CD4-positive, alpha-beta T cell (primary cell): ENCODE measurements around the gene AMT. TPM values are rescaled to one million over a fixed set of nuclear protein-coding genes. Genes with fewer than 3 reads are reported as not detected.
A peak's percentile ranks its signal among the peaks of the same experiment; 100 is the strongest.
"Not testable (repeated sequence)": the region's sequence is repeated elsewhere in the genome, so short reads cannot be mapped to it uniquely, and the experiment has no call there.

ENCODE experiments used
- ATAC-seq: fragments of 200-7000 bp; cut with Tn5 transposase; one replicate; pipeline ENCODE4 v1.10.0; 2022; ENCODE audit warnings: mild to moderate bottlenecking; ENCODE audit not compliant: poor library complexity
- CTCF ChIA-PET: fragments of 350-600 bp; sonication (Branson Sonifier 250); formaldehyde crosslinking; loops from one replicate; lab custom pipeline; 2021; ENCODE audit warnings: antibody characterized with exemption, inconsistent platforms; lab: Charles Lee
- POLR2A ChIA-PET: fragments of 350-600 bp; sonication (Branson Sonifier 250); formaldehyde crosslinking; loops from one replicate; lab custom pipeline; 2021; ENCODE audit warnings: antibody characterized with exemption, inconsistent platforms; lab: Charles Lee
- DNase-seq, 14 experiments: peaks; one replicate each; pipeline ENCODE4 v3.0.0-alpha.2; 2013 to 2020; ENCODE audit warnings: mixed read lengths in 2 of 14
- H3K27ac ChIP-seq, 2 donors: one replicate each; pipeline versions ENCODE4 v1.5.1 to v1.7.0; 2013; ENCODE audit warnings: low read length in 2 of 2, low read depth in 1 of 2, mild to moderate bottlenecking in 1 of 2
- H3K27me3 ChIP-seq, 2 experiments: 1 replicate in 1 of 2; 2 replicates in 1 of 2; pipeline versions ENCODE4 v1.6.1 to v1.7.0; 2013; ENCODE audit warnings: low read length in 2 of 2, control low read depth in 1 of 2, mild to moderate bottlenecking in 1 of 2, moderate library complexity in 1 of 2; ENCODE audit not compliant: insufficient read depth in 2 of 2, control insufficient read depth in 1 of 2
- H3K36me3 ChIP-seq: one replicate; pipeline ENCODE4 v1.6.1; 2013; ENCODE audit warnings: low read length, control low read depth; ENCODE audit not compliant: insufficient read depth
- H3K4me1 ChIP-seq: one replicate; pipeline ENCODE4 v1.6.1; 2013; ENCODE audit warnings: low read length, control low read depth; ENCODE audit not compliant: insufficient read depth
- H3K4me3 ChIP-seq: one replicate; pipeline ENCODE4 v1.5.1; 2013; ENCODE audit warnings: mild to moderate bottlenecking, low read length, moderate library complexity
- H3K9me3 ChIP-seq, 2 experiments: 1 replicate in 1 of 2; 2 replicates in 1 of 2; pipeline versions ENCODE4 v1.6.1 to v1.7.0; 2013; ENCODE audit warnings: low read length in 2 of 2, mild to moderate bottlenecking in 2 of 2, control low read depth in 1 of 2, moderate library complexity in 1 of 2; ENCODE audit not compliant: control insufficient read depth in 1 of 2, insufficient read depth in 1 of 2
- H3K27ac Mint-ChIP-seq: one replicate; pipeline ENCODE4 v1.8.0; 2020; ENCODE audit warnings: mixed read lengths
- H3K27me3 Mint-ChIP-seq: one replicate; pipeline ENCODE4 v1.8.0; 2021; ENCODE audit warnings: mixed read lengths
- H3K36me3 Mint-ChIP-seq: one replicate; pipeline ENCODE4 v1.8.0; 2021; ENCODE audit warnings: low read depth, mixed read lengths
- H3K4me1 Mint-ChIP-seq: one replicate; pipeline ENCODE4 v1.8.0; 2021; ENCODE audit warnings: low read depth, mixed read lengths
- H3K4me3 Mint-ChIP-seq: one replicate; pipeline ENCODE4 v1.8.0; 2020; ENCODE audit warnings: mild to moderate bottlenecking, mixed read lengths
- H3K9me3 Mint-ChIP-seq: one replicate; pipeline ENCODE4 v1.8.0; 2020; ENCODE audit warnings: mixed read lengths
- intact Hi-C, 2 experiments: fragments of 100-400 bp; cut with DNase I in 1 of 2; cut with micrococcal nuclease in 1 of 2; formaldehyde crosslinking; loops; one replicate each; pipeline versions ENCODE4 v1.15.1 to v1.9.0; 2023 to 2025; cut with DNase I, micrococcal nuclease
- total RNA-seq, 174 experiments: library from RNA in 2 of 174; stranded (reverse) in 2 of 174; gene quantifications; one replicate each; pipeline ENCODE4 v1.2.3 and lab custom pipeline; 2021 to 2026
- TF ChIP-seq, protein P1 (sequence below): fragments of 200-600 bp; IDR thresholded peaks from one replicate; pipeline ENCODE4 v1.8.0; 2022; ENCODE audit warnings: antibody characterized with exemption, mild to moderate bottlenecking

AMT gene
- total RNA-seq, 2 experiments from 2014 or later = 10.5 to 12.7 TPM

DNA sequence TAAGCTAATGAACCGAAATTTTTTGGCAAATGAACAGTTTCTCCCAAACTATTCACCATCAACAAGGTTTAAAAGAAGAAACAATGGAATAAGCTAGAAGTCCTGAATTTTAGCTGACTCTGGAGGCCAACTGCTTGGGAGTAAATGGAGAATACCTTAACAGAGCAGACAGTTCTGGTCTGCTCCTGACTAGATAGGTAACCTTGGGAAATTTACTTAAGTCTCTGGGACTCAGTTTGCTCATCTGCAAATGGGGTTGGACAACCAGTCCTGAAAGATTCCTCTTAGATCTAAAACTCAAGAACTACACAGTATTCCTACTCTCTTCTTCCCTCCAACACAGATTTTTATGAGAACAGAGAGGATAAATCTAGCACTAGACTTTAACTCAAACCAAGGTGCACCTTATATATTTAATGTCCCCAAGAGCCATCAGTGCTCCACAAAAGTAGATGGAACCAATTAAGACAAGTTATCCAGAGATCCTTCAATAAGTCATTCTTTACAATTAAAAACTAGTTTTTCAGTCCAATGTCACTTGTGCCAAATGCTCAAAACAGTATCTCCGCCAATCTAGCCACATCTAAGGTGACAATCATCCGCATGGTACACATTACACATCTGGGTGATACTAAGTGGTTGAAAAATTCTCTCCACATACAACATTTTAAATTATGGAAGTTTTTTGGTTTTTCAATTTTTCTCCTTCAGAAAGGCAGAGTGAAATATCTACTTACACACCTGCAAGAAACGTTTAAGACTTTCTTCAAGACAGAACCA is 12.0 kb downstream of the AMT start:
- H3K27me3 ChIP-seq = no peaks in the 10 kb centered on the region
- ATAC-seq (no peak), DNase-seq (peak in 4 of 14 experiments; percentile 10 to 55 (median 50))
- no peaks in the 10 kb centered on the region for H3K9me3 ChIP-seq
- CTCF ChIA-PET = interaction anchor here (0.7 to 2.7 kb wide), 2 partner anchors 70 to 477 kb away, joined by 3 to 12 read pairs; partner anchors contain the start of gene USP4
- Mint-ChIP-seq H3K9me3 (no peaks in the 10 kb centered on the region), H3K27me3 (no peaks in the 10 kb centered on the region), H3K27ac (peak overlapping the region; percentile 97), H3K4me3 (peak overlapping the region; percentile 96), H3K4me1 (peaks cover 70% of the 10 kb centered on the region), H3K36me3 (peaks cover 36% of the 10 kb centered on the region)
- H3K36me3 ChIP-seq = peaks cover 14% of the 10 kb centered on the region
- intact Hi-C loops = loop anchor here (2.0 to 5.0 kb wide), 5 partner anchors 33 to 887 kb away; partner anchors contain the start of genes GPX1 (in 2 of the 2), HYAL3 (in 1 of the 2), NAA80 (in 1 of the 2) and NDUFAF3 (in 1 of the 2)
- POLR2A ChIA-PET = interaction anchor here (0.9 to 3.1 kb wide), 6 partner anchors 21 to 693 kb away, joined by 3 to 82 read pairs (median 4); partner anchors contain the start of genes IP6K2, QRICH1 and USP4
- TF ChIP-seq, protein P1, sequence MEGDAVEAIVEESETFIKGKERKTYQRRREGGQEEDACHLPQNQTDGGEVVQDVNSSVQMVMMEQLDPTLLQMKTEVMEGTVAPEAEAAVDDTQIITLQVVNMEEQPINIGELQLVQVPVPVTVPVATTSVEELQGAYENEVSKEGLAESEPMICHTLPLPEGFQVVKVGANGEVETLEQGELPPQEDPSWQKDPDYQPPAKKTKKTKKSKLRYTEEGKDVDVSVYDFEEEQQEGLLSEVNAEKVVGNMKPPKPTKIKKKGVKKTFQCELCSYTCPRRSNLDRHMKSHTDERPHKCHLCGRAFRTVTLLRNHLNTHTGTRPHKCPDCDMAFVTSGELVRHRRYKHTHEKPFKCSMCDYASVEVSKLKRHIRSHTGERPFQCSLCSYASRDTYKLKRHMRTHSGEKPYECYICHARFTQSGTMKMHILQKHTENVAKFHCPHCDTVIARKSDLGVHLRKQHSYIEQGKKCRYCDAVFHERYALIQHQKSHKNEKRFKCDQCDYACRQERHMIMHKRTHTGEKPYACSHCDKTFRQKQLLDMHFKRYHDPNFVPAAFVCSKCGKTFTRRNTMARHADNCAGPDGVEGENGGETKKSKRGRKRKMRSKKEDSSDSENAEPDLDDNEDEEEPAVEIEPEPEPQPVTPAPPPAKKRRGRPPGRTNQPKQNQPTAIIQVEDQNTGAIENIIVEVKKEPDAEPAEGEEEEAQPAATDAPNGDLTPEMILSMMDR = no peak
- H3K4me1 ChIP-seq = peaks cover 72% of the 10 kb centered on the region
- peak overlapping the region; percentile 75 for H3K4me3 ChIP-seq
- peak overlapping the region; percentile 82 to 86 for H3K27ac ChIP-seq

DNA sequence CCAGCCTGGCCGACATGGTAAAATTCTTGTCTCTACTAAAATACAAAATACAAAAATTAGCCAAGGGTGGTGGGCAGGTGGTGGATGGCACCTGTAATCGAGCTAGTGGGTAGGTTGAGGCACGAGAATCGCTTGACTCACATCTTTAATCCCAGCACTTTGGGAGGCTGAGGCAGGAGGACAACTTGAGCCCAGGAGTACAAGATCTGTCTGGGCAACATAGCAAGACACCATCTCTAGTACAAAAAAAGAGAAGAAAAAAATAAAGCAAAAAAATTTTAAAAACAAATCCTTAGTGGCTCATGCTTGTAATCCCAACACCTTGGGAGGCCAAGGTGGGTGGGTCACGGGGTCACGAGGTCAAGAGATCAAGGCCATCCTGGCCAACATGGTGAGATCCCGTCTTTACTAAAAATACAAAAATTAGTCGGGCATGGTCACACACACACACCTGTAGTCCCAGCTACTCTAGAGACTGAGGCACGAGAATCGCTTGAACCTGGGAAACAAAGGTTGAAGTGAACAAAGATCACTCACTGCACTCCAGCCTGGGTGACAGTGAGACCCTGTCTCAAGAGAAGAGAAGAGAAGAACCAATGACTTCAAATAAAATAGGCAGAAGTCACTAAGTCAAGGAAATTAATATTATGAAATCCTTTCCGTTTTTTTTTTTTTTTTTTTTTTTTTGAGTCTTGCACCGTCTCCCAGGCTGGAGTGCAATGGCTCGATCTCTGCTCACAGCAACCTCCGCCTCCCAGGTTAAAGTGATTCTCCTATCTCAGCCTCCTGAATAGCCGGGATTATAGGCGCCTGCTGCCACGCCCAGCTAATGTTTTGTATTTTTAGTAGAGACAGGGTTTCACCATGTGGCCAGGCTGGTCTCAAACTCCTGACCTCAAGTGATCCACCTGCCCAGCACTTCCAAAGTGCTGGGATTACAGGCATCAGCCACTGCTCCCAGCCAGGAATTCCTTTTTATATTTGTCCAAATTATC is 15.4 kb downstream of the AMT start:
- H3K4me1 Mint-ChIP-seq = peaks cover 63% of the 10 kb centered on the region
- no peaks in the 10 kb centered on the region for H3K27me3 ChIP-seq
- TF ChIP-seq, protein P1 = no peak
- no peaks in the 10 kb centered on the region for H3K9me3 Mint-ChIP-seq
- no peaks in the 10 kb centered on the region for H3K9me3 ChIP-seq
- peaks cover 53% of the 10 kb centered on the region for H3K4me1 ChIP-seq
- H3K36me3 Mint-ChIP-seq = peaks cover 46% of the 10 kb centered on the region
- ATAC-seq (no peak), DNase-seq (no peak)
- no peaks in the 10 kb centered on the region for H3K27me3 Mint-ChIP-seq
- peaks cover 16% of the 10 kb centered on the region for H3K36me3 ChIP-seq
- intact Hi-C loops = no loop called here
- ChIA-PET CTCF (interaction anchor here (0.6 to 0.7 kb wide), 2 partner anchors 22 to 50 kb away, joined by 3 to 5 read pairs; partner anchors contain the start of gene NICN1), POLR2A (no interaction called here)
- no peak overlapping the region for H3K4me3 ChIP-seq
- H3K4me3 Mint-ChIP-seq = peak overlapping the region; percentile 68
- H3K27ac ChIP-seq = peak overlapping the region in 1 of 2 donors; percentile 9
- peak overlapping the region; percentile 74 for H3K27ac Mint-ChIP-seq

DNA sequence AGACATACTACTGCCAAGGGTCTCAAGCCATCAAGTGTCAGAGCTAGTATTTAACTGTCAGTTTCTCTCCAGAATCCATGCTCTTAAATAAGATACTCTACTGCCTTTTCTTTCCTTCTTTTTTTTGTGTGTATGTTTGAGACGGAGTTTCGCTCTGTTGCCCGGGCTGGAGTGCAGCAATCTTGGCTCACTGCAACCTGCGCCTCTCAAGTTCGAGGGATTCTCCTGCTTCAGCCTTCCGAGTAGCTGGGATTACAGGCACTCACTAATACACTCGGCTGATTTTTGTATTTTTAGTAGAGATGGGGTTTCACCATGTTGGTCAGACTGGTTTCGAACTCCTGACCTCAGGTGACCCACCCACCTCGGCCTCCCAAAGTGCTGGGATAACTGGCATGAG is 16.7 kb downstream of the AMT start:
- Mint-ChIP-seq H3K36me3 (peaks cover 49% of the 10 kb centered on the region), H3K4me1 (peaks cover 67% of the 10 kb centered on the region), H3K27ac (peak overlapping the region; percentile 74)
- ATAC-seq, H3K9me3 Mint-ChIP-seq, H3K4me3 ChIP-seq, H3K4me3 Mint-ChIP-seq, H3K27me3 Mint-ChIP-seq, H3K27me3 ChIP-seq, DNase-seq, intact Hi-C loops, H3K9me3 ChIP-seq: not testable (repeated sequence)
- ChIA-PET POLR2A (interaction anchor here (0.7 to 1.2 kb wide), 3 partner anchors 19 to 749 kb away, joined by 3 read pairs; partner anchors contain the start of gene USP4), CTCF (interaction anchor here (1.1 kb wide), 1 partner anchor 65 kb away, joined by 3 read pairs; no protein-coding TSS in a partner anchor)
- peak overlapping the region in 1 of 2 donors; percentile 13 for H3K27ac ChIP-seq
- peaks cover 62% of the 10 kb centered on the region for H3K4me1 ChIP-seq
- peaks cover 20% of the 10 kb centered on the region for H3K36me3 ChIP-seq
